Left colon (tissue), 2 donors: Measurements from ENCODE around the gene SRGAP2B. TPM values are rescaled to one million over a fixed set of nuclear protein-coding genes. Genes with fewer than 3 reads are reported as not detected.
A peak's percentile ranks its signal among the peaks of the same experiment; 100 is the strongest.
"Not testable (repeated sequence)": the region's sequence is repeated elsewhere in the genome, so short reads cannot be mapped to it uniquely, and the experiment has no call there.

Source experiments
- ATAC-seq: fragments of 200-7000 bp; cut with Tn5 transposase; one replicate; pipeline ENCODE4 v1.9.1; 2020; ENCODE audit warnings: mild to moderate bottlenecking, moderate library complexity
- DNase-seq, 2 donors: peaks; one replicate each; pipeline ENCODE4 v3.0.0-alpha.2; 2020
- intact Hi-C, 2 donors: fragments of 100-400 bp; cut with DNase I in 1 of 2; cut with micrococcal nuclease in 1 of 2; formaldehyde crosslinking; loops; one replicate each; pipeline versions ENCODE4 v1.11.2 to v1.14.0; 2022; cut with DNase I, micrococcal nuclease
- total RNA-seq, 2 donors: library from RNA; stranded (reverse); fragmentation: NEBNext Ultra II Directional; extraction: Animal tissue kit (Norgen Biotek cat#: 25700); gene quantifications; one replicate each; pipeline ENCODE4 v1.2.1, GENCODE V29; 2021
- donor health status: DM: no; HTN: no; CAD: no.
- donor health status: DM: yes; HTN: yes; CAD: no.

The SRGAP2B gene
- total RNA-seq, 2 donors from 2014 or later: 6.8 to 7.2 TPM

GRCh38 chr1:145101725-145102124 is 6.6 kb upstream of the SRGAP2B start:
- ATAC-seq: peak; percentile 79
- DNase-seq, intact Hi-C loops: not testable (repeated sequence)

- intact Hi-C loops: not testable (repeated sequence)
- peak; percentile 20 to 26 for DNase-seq
- ATAC-seq: peak; percentile 29
Observed at GRCh38 chr1:145094655-145095211, 395 bp downstream of the SRGAP2B start.

- ATAC-seq, intact Hi-C loops: not testable (repeated sequence)
- DNase-seq: peak; percentile 69 to 70
Observed at GRCh38 chr1:145093517-145094149, 1.5 kb downstream of the SRGAP2B start.

- ATAC-seq, intact Hi-C loops, DNase-seq: not testable (repeated sequence)
Observed at GRCh38 chr1:145082483-145083255, 12.5 kb downstream of the SRGAP2B start.

GRCh38 chr1:145080193-145080592 is 14.9 kb downstream of the SRGAP2B start:
- intact Hi-C loops, ATAC-seq, DNase-seq: not testable (repeated sequence)

- intact Hi-C loops, ATAC-seq, DNase-seq: not testable (repeated sequence)
Observed at GRCh38 chr1:145079737-145080136, 15.4 kb downstream of the SRGAP2B start.

- DNase-seq, ATAC-seq, intact Hi-C loops: not testable (repeated sequence)
Observed at GRCh38 chr1:145078787-145079370, 16.2 kb downstream of the SRGAP2B start.

GRCh38 chr1:145077872-145078786 is 17.0 kb downstream of the SRGAP2B start:
- ATAC-seq, DNase-seq, intact Hi-C loops: not testable (repeated sequence)

GRCh38 chr1:145076877-145077276 is 18.3 kb downstream of the SRGAP2B start:
- ATAC-seq, DNase-seq, intact Hi-C loops: not testable (repeated sequence)

- intact Hi-C loops, ATAC-seq, DNase-seq: not testable (repeated sequence)
Observed at GRCh38 chr1:145074021-145074559, 21.0 kb downstream of the SRGAP2B start.

GRCh38 chr1:145071569-145071968 is 23.6 kb downstream of the SRGAP2B start:
- intact Hi-C loops, ATAC-seq, DNase-seq: not testable (repeated sequence)

GRCh38 chr1:145066486-145066885 is 28.6 kb downstream of the SRGAP2B start:
- intact Hi-C loops, DNase-seq, ATAC-seq: not testable (repeated sequence)

- ATAC-seq: peak; percentile 58
- intact Hi-C loops, DNase-seq: not testable (repeated sequence)
Observed at GRCh38 chr1:145065194-145065826, 29.8 kb downstream of the SRGAP2B start.

- intact Hi-C loops: not testable (repeated sequence)
Observed at GRCh38 chr1:145063941-145064648, 31.0 kb downstream of the SRGAP2B start.

GRCh38 chr1:145063285-145063684 is 31.8 kb downstream of the SRGAP2B start:
- ATAC-seq, intact Hi-C loops, DNase-seq: not testable (repeated sequence)

More at GRCh38 chr1:145063941-145064648, 31.0 kb downstream of the SRGAP2B start:
- ATAC-seq, DNase-seq: not testable (repeated sequence)

GRCh38 chr1:145058184-145058583 is 36.9 kb downstream of the SRGAP2B start:
- DNase-seq, intact Hi-C loops, ATAC-seq: not testable (repeated sequence)
